PC-3 (cell line): ENCODE results near the gene JTB.

Experiments
- CTCF ChIP-seq: fragments of 300-600 bp; sonication (generic); conservative IDR thresholded peaks from 2 replicates; pipeline ENCODE4 v1.5.1; 2017; ENCODE audit warnings: antibody characterized with exemption, low read depth, mild to moderate bottlenecking, low read length
- EZH2 ChIP-seq: fragments of 300-600 bp; sonication (generic); IDR thresholded peaks from one replicate; pipeline ENCODE4 v1.6.1; 2017; ENCODE audit warnings: antibody characterized with exemption, mild to moderate bottlenecking, low read length; ENCODE audit not compliant: unreplicated experiment

- TF ChIP-seq CTCF, result no peak
- no peak for TF ChIP-seq EZH2
Measured at GRCh38 chr1:153973525-153973924, 3.9 kb downstream of the JTB start.
